ENCODE measurements around the gene PCDHA1. TPM values are rescaled to one million over a fixed set of nuclear protein-coding genes. Genes with fewer than 3 reads are reported as not detected.
"Not testable (repeated sequence)": the region's sequence is repeated elsewhere in the genome, so short reads cannot be mapped to it uniquely, and the experiment has no call there.

The PCDHA1 gene
- polyA plus RNA-seq, 4 donors = 0.03 to 0.06 TPM; not detected in 2

GRCh38 chr5:140806834-140807775 lies 21.2 kb downstream of the PCDHA1 start, which contains the start of gene PCDHA4:
PCDHA4 (plus strand) TSS chr5:140807068.
- DNase-seq (ENCODE audit: low read depth in 4 of 4, low spot score in 3 of 4) = no peak

DNA sequence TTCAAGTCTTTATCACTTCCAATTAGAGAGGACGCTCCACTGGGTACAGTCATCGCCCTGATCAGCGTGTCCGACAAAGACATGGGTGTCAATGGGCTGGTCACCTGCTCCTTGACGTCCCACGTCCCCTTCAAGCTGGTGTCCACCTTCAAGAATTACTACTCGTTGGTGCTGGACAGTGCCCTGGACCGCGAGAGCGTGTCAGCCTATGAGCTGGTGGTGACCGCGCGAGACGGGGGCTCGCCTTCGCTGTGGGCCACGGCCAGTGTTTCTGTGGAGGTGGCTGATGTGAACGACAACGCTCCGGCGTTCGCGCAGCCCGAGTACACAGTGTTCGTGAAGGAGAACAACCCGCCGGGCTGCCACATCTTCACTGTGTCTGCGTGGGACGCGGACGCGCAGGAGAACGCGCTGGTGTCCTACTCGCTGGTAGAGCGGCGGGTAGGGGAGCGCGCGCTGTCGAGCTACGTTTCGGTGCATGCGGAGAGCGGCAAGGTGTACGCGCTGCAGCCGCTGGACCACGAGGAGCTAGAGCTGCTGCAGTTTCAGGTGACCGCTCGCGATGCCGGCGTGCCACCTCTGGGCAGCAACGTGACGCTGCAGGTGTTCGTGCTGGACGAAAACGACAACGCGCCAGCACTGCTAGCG lies 22.4 kb downstream of the PCDHA1 start:
- DNase-seq (ENCODE audit: low read depth in 4 of 4, low spot score in 3 of 4) = not testable (repeated sequence)

GRCh38 chr5:140808889-140809291 lies 22.9 kb downstream of the PCDHA1 start:
- DNase-seq (ENCODE audit: low read depth in 4 of 4, low spot score in 3 of 4) = no peak

DNA sequence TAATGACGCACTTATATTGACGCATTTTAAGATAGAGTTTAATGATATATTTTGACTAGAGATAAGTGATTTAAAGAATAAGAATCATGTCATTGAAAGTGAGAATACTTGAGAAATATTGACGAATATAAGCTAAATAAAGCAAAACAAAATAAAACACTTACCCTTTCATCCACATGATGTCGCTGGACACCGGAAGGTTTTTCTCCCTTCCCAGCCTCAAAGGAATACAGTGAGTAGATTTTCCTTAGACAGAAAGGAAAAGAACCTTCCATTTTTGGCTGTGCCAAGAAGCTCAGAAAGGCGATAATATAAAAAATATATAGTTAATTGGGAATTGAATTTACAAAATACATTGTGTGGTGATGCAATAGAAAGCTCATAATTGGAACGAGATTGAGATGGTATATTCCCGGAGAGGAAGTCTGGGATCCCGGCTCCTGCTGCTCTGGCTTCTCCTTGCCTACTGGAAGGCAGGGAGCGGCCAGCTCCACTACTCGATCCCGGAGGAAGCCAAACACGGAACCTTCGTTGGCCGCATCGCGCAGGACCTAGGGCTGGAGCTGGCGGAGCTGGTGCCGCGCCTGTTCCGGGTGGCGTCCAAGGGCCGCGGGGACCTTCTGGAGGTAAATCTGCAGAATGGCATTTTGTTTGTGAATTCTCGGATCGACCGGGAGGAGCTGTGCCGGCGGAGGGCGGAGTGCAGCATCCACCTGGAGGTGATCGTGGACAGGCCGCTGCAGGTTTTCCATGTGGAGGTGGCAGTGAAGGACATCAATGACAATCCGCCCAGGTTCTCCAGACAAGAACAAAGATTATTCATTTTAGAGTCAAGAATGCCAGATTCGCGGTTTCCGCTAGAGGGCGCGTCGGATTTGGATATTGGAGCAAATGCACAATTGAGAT lies 35.7 kb downstream of the PCDHA1 start, which contains the start of gene PCDHA5:
Gene PCDHA5 (plus strand): TSS at position 239 of the 906 bp plus-strand sequence.
- no peak for DNase-seq (ENCODE audit: low read depth in 4 of 4, low spot score in 3 of 4)

DNA sequence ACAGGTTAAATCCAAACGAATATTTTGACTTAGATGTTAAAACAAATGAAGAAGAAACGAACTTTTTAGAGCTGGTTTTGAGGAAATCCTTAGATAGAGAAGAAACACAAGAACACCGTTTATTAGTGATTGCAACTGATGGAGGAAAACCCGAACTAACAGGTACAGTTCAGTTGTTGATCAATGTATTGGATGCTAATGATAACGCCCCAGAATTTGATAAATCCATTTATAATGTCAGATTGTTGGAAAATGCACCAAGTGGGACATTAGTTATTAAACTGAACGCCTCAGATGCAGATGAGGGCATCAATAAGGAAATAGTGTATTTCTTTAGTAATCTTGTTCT lies 36.3 kb downstream of the PCDHA1 start:
- no peak for DNase-seq (ENCODE audit: low read depth in 4 of 4, low spot score in 3 of 4)

GRCh38 chr5:140822969-140823368 lies 37.0 kb downstream of the PCDHA1 start:
- DNase-seq (ENCODE audit: low read depth in 4 of 4, low spot score in 3 of 4) = not testable (repeated sequence)

- DNase-seq (ENCODE audit: low read depth in 4 of 4, low spot score in 3 of 4) = no peak
Observed at GRCh38 chr5:140823475-140823874, 37.5 kb downstream of the PCDHA1 start.

GRCh38 chr5:140827704-140828361 lies 41.9 kb downstream of the PCDHA1 start, which contains the start of gene PCDHA6:
PCDHA6 (plus strand) TSS chr5:140827960; CDS start chr5:140828092, 132 bp downstream.
- no peak for DNase-seq (ENCODE audit: low read depth in 4 of 4, low spot score in 3 of 4)

DNA sequence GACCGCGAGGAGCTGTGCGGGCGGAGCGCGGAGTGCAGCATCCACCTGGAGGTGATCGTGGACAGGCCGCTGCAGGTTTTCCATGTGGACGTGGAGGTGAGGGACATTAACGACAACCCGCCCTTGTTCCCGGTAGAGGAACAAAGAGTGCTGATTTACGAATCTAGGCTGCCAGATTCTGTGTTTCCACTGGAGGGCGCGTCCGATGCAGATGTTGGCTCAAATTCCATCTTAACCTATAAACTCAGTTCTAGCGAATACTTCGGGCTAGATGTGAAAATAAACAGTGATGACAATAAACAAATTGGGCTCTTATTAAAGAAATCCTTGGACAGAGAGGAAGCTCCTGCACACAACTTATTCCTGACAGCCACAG lies 42.4 kb downstream of the PCDHA1 start:
- no peak for DNase-seq (ENCODE audit: low read depth in 4 of 4, low spot score in 3 of 4)

DNA sequence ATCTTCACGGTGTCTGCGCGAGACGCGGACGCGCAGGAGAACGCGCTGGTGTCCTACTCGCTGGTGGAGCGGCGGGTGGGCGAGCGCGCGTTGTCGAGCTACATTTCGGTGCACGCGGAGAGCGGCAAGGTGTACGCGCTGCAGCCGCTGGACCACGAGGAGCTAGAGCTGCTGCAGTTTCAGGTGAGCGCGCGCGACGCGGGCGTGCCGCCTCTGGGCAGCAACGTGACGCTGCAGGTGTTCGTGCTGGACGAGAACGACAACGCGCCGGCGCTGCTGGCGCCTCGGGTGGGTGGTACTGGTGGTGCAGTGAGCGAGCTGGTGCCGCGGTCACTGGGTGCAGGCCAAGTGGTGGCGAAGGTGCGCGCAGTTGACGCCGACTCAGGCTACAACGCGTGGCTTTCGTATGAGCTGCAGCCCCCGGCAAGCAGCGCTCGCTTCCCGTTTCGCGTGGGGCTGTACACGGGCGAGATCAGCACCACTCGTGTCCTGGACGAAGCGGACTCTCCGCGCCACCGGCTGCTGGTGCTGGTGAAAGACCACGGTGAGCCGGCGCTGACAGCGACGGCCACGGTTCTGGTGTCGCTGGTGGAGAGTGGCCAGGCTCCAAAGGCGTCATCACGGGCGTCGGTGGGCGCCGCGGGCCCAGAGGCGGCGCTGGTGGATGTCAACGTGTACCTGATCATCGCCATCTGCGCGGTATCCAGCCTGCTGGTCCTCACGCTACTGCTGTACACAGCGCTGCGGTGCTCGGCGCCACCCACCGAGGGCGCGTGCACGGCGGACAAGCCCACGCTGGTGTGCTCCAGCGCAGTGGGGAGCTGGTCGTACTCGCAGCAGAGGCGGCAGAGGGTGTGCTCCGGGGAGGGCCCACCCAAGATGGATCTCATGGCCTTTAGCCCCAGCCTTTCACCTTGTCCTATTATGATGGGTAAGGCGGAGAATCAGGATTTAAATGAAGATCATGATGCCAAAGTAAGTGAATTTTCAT lies 43.9 kb downstream of the PCDHA1 start:
- DNase-seq (ENCODE audit: low read depth in 4 of 4, low spot score in 3 of 4) = not testable (repeated sequence)

- no peak for DNase-seq (ENCODE audit: low read depth in 4 of 4, low spot score in 3 of 4)
Observed at GRCh38 chr5:140833993-140834392, 48.1 kb downstream of the PCDHA1 start, which contains the start of gene PCDHA7. PCDHA7 (plus strand) TSS chr5:140834269; CDS start chr5:140834384, 115 bp downstream.

DNA sequence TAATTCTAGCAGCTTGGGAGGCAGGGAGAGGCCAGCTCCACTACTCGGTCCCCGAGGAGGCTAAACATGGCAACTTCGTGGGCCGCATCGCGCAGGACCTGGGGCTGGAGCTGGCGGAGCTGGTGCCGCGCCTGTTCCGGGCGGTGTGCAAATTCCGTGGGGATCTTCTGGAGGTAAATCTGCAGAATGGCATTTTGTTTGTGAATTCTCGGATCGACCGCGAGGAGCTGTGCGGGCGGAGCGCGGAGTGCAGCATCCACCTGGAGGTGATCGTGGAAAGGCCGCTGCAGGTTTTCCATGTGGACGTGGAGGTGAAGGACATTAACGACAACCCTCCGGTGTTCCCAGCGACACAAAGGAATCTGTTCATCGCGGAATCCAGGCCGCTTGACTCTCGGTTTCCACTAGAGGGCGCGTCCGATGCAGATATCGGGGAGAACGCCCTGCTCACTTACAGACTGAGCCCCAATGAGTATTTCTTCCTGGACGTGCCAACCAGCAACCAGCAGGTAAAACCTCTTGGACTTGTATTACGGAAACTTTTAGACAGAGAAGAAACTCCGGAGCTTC lies 48.6 kb downstream of the PCDHA1 start:
- DNase-seq (ENCODE audit: low read depth in 4 of 4, low spot score in 3 of 4) = not testable (repeated sequence)

DNA sequence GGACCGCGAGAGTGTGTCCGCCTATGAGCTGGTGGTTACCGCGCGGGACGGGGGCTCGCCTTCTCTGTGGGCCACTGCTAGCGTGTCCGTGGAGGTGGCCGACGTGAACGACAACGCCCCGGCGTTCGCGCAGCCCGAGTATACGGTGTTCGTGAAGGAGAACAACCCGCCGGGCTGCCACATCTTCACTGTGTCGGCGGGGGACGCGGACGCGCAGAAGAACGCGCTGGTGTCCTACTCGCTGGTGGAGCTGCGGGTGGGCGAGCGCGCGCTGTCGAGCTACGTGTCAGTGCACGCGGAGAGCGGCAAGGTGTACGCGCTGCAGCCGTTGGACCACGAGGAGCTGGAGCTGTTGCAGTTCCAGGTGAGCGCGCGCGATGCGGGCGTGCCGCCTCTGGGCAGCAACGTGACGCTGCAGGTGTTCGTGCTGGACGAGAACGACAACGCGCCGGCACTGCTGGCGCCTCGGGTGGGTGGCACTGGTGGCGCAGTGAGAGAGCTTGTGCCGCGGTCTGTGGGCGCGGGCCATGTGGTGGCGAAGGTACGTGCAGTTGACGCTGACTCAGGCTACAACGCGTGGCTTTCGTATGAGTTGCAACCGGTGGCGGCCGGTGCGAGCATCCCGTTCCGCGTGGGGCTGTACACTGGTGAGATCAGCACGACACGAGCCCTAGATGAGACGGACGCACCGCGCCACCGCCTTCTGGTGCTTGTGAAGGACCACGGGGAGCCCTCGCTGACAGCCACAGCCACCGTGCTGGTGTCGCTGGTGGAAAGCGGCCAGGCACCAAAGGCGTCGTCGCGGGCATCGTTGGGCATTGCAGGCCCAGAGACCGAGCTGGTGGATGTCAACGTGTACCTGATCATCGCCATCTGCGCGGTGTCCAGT lies 49.9 kb downstream of the PCDHA1 start:
- no peak for DNase-seq (ENCODE audit: low read depth in 4 of 4, low spot score in 3 of 4)

- DNase-seq (ENCODE audit: low read depth in 4 of 4, low spot score in 3 of 4) = no peak
Observed at GRCh38 chr5:140840978-140841962, 55.3 kb downstream of the PCDHA1 start, which contains the start of gene PCDHA8. PCDHA8 (plus strand) TSS chr5:140841187; CDS start chr5:140841322, 135 bp downstream.

DNA sequence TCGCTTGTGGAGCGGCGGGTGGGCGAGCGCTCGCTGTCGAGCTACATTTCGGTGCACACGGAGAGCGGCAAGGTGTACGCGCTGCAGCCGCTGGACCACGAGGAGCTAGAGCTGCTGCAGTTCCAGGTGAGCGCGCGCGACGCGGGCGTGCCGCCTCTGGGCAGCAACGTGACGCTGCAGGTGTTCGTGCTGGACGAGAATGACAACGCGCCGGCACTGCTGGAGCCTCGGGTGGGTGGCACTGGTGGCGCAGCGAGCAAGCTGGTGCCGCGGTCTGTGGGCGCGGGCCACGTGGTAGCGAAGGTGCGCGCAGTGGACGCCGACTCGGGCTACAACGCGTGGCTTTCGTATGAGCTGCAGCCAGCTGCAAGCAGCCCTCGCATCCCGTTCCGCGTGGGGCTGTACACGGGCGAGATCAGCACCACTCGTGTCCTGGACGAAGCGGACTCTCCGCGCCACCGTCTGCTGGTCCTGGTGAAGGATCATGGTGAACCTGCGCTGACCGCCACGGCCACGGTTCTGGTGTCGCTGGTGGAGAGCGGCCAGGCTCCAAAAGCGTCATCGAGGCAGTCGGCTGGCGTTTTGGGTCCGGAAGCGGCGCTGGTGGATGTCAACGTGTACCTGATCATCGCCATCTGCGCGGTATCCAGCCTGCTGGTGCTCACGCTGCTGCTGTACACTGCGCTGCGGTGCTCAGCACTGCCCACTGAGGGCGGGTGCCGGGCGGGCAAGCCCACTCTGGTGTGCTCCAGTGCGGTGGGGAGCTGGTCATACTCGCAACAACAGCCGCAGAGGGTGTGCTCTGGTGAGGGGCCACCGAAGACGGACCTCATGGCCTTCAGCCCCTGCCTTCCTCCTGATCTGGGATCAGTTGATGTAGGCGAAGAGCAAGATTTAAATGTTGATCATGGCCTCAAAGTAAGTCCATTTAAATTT lies 57.1 kb downstream of the PCDHA1 start:
- no peak for DNase-seq (ENCODE audit: low read depth in 4 of 4, low spot score in 3 of 4)

All from left renal pelvis (tissue), 4 donors.